ENCODE measurements around the gene CRLF3.
A peak's percentile ranks its signal among the peaks of the same experiment; 100 is the strongest.
"Not testable (repeated sequence)": the region's sequence is repeated elsewhere in the genome, so short reads cannot be mapped to it uniquely, and the experiment has no call there.

CRLF3 gene

GRCh38 chr17:30824356-30825145 lies at the start of gene CRLF3:
Gene CRLF3, minus strand, starts transcription at chr17:30824692. Its CDS starts 41 bp downstream, at chr17:30824651.
- DNase-seq: peak; percentile 95

- no peak for DNase-seq
Measured at GRCh38 chr17:30869005-30869404, 44.5 kb upstream of the CRLF3 start.

- DNase-seq: no peak
Measured at GRCh38 chr17:30864636-30865035, 40.1 kb upstream of the CRLF3 start.

GRCh38 chr17:30858556-30859250 lies 34.2 kb upstream of the CRLF3 start:
- no peak for DNase-seq

GRCh38 chr17:30854146-30854545 lies 29.7 kb upstream of the CRLF3 start:
- DNase-seq: no peak

GRCh38 chr17:30848021-30848420 lies 23.5 kb upstream of the CRLF3 start:
- no peak for DNase-seq

- no peak for DNase-seq
Measured at GRCh38 chr17:30840771-30841170, 16.3 kb upstream of the CRLF3 start.

- DNase-seq: no peak
Measured at GRCh38 chr17:30838202-30838807, 13.8 kb upstream of the CRLF3 start.

- no peak for DNase-seq
Measured at GRCh38 chr17:30832438-30833124, 8.1 kb upstream of the CRLF3 start.

- DNase-seq: peak; percentile 93
Measured at GRCh38 chr17:30831663-30832437, 7.4 kb upstream of the CRLF3 start, which contains the start of gene ATAD5. Gene ATAD5, plus strand, starts transcription at chr17:30831966. Its CDS starts 382 bp downstream, at chr17:30832348.

- DNase-seq: no peak
Measured at GRCh38 chr17:30831257-30831656, 6.8 kb upstream of the CRLF3 start.

GRCh38 chr17:30829022-30829421 lies 4.5 kb upstream of the CRLF3 start:
- no peak for DNase-seq

GRCh38 chr17:30827082-30827481 lies 2.6 kb upstream of the CRLF3 start:
- DNase-seq: no peak

GRCh38 chr17:30824002-30824355 lies 513 bp downstream of the CRLF3 start:
- DNase-seq: no peak

- DNase-seq: no peak
Measured at GRCh38 chr17:30823421-30823820, 1.1 kb downstream of the CRLF3 start.

- not testable (repeated sequence) for DNase-seq
Measured at GRCh38 chr17:30822919-30823318, 1.6 kb downstream of the CRLF3 start.

- no peak for DNase-seq
Measured at GRCh38 chr17:30821871-30822723, 2.4 kb downstream of the CRLF3 start.

- DNase-seq: no peak
Measured at GRCh38 chr17:30819971-30820705, 4.4 kb downstream of the CRLF3 start.

- no peak for DNase-seq
Measured at GRCh38 chr17:30816165-30816564, 8.3 kb downstream of the CRLF3 start.

- not testable (repeated sequence) for DNase-seq
Measured at GRCh38 chr17:30814860-30815259, 9.6 kb downstream of the CRLF3 start.

- not testable (repeated sequence) for DNase-seq
Measured at GRCh38 chr17:30814236-30814635, 10.3 kb downstream of the CRLF3 start.
